GM19193 (cell line): Measurements from ENCODE around the gene CCDC177.

Experiments
- POLR2A ChIP-seq: IDR thresholded peaks from 4 replicates; pipeline ENCODE4 v1.6.1; 2011; ENCODE audit not compliant: insufficient read depth, insufficient read length; ENCODE audit errors: extremely low read depth

The CCDC177 gene

DNA sequence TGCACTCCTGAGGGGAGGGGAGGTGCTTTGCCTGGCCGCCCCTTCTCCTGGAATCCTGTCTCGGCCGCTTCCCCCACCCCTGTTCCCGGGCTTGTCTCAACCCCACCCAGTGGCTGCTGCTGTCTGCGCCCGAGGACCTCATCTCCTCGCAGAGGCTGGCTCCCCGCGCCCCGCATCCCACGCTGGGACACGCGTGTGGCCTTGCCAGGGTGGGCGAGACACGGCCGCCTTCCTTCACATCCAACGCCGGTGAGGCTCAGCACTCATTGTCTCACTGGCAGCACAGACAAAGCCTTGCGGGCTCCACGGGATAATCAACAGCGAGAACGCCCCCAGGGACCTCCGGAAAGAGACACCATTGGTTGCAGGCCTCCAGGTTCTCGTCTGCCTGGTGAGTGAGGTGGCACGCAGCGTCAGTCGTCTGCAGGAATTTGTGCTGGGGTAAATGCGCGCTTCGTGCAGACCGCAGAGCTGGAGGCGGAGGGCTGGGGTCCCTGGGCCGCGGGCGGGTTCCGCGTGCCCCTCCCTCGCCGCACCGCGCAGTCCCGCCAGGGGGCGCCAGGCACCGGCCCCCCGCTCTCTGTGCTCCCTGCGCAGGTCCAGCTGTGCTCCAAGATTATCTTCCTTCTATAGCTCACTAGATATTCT, 26.8 kb downstream of the CCDC177 start:
- TF ChIP-seq POLR2A, result no peak

DNA sequence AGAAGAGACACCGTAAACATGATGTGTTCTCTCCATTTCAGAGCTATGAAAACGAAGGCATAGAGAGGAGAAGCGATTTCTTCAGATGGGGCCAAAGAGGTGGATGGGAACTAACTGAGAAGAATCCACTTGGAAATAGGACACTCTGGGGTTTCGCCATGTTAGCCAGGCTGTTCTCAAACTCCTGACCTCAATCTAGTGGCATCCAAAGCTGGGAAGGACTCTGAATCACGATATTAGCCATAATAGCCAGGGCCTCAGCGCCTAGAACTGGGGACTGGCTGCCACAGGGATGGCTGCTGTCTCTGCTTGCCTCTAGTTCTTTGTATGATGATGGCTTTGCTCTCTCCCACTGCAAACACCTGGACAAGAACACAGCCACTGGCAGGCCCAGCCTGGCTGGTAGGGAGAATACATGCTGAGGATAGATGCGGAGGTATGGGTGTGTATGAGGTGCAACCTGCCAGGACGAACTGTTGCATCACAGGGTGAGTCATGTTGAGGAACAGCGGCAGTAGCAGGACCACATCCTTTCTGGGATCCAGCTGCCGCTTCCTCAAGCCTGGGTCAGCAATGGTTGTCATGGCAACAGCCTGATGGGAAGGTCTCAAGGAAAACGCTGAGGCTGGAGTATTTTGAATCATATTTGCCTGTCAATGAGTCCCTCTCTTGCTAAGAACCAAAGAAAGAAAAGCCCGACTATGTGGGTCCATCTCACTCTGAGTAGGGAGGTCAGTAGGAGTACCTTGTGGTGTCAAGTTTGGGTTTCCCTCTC, 31.1 kb downstream of the CCDC177 start:
- no peak for TF ChIP-seq POLR2A

- no peak for TF ChIP-seq POLR2A
Measured at GRCh38 chr14:69542311-69542710, 32.4 kb downstream of the CCDC177 start.

- TF ChIP-seq POLR2A, result no peak
Measured at GRCh38 chr14:69540654-69541335, 33.9 kb downstream of the CCDC177 start.

DNA sequence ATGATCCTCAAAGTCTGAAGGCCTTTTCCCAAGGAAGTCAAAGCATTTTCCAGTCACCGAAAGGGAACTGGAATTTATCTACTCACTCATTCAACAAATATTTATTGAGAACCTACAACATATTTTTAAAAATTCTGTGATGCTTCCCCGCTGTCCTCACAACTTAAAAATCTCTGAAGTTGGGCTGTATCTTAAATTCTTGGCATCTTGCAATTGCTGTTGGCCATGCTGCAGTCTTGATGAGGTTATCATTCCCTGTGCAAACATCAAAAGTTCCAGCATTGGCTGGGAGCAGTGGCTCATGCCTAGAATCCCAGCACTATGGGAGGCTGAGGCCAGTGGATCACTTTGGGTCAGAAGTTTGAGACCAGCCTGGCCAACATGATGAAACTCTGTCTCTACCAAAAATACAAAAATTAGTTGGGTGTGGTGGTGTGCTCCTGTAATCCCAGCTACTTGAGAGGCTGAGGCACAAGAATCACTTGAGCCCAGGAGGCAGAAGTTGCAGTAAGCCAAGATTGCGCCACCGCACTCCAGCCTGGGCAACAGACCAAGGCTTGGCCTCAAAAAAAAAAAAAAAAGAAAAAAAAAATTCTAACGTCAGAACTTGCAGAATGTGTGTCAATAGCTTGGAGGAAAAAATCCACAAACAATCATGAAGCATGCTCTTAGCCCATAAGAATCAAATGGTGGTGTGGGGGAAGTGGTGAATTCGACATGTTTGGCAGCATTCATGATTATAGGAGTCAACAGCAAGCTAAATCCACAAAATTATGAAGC, 34.9 kb downstream of the CCDC177 start:
- no peak for TF ChIP-seq POLR2A

DNA sequence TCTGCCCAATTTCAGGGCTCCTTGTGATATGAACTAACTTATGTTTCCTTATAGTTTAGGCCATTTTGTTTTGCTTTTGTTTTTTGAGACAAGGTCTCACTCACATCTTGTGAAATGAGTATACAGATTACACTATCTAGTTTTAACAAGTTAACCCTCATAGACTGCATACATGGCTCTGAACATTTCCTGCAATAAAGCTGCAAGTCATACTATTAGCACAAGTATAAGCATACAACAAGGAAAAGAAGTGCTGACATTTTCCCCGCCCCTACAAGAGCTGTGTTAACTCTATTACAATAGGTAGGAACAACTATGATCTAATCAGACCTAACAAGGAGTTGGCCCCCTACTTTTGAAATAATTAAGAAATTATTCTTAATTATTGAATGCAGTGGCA, 35.9 kb downstream of the CCDC177 start:
- TF ChIP-seq POLR2A, result no peak

DNA sequence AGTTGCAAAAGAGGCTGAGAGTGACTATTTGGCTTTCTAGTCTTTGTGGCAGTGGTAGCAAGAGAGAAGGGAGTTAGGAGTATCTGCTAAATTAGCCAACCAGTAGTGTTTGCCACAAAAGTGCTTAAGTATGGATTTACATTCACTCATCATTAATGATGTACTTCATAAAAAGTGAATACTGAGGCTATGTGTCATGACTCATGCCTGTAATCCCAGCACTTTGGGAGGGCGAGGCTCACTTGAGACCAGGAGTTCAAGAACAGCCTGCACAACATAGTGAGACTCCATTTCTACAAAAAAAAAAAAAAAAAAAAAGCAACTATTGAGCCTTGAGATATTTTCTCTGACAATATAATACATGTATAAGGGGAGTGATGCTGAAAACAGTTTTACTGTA, 36.8 kb downstream of the CCDC177 start:
- TF ChIP-seq POLR2A, result no peak

- no peak for TF ChIP-seq POLR2A
Measured at GRCh38 chr14:69536971-69537370, 37.7 kb downstream of the CCDC177 start.

DNA sequence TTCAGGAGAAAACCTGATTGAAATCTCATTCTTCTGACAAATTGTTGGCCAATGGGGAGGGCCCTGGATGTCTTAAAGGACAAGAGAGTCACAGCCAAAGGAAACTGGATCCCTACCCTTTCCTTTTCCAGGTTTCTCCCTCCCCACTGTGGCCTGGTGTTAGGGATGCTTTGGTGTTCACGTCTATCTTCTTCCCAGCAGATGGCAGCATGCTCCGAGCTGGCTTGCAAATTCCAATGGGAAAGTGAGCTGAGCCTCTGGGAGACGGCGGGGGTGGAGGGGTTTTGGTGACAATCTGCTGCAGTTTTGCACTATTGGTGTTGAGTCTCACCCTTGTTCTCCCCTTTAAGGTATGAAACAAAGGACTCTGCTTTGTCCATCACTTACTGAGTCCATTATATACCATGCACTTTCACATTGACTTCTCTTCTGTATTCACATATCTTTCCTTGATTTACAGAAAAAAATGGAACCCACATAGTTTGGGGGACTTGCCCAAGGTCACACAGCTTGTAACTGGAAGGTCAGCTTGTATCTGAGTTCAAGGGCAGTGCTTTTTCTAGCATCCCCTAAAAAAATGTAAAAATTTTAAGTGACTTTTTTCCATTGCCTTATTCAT, 39.3 kb downstream of the CCDC177 start:
- no peak for TF ChIP-seq POLR2A

DNA sequence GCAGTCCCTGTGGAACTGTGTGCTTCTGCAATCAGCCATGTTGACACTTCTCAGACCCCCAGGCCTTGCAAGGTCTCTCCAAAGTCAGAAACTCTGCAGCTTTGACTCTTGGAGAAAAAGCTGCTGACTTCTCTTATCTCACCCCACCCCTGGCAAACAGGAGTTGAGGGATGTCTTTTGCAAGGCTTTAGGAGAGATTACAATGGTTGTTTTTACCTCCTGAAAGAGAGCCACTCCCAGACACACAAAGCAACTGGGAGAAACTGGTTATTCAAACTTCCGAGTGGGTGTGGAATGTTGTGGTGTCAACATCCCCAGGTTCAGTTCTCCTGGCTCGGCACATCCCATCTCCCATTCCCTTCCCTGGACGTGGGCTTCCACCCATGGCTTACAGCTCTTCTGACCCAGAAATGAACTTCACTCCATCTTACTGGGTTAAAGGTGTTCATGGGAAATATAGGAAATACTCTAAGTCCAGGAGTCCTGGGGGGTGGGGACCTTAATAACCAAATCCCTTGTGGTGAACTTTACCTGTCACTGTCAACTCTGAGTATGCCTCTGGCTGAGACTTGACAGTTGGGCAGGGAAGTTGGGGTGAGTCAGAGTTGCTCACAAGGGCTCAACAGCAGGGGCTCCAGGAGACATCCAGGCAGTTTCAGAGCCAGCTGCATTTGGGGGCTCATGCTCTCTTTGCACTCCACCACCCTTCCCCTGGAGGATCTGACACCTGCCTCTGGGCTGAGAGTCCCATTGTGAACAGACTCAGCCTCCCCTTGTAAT, 41.9 kb downstream of the CCDC177 start:
- TF ChIP-seq POLR2A, result no peak

DNA sequence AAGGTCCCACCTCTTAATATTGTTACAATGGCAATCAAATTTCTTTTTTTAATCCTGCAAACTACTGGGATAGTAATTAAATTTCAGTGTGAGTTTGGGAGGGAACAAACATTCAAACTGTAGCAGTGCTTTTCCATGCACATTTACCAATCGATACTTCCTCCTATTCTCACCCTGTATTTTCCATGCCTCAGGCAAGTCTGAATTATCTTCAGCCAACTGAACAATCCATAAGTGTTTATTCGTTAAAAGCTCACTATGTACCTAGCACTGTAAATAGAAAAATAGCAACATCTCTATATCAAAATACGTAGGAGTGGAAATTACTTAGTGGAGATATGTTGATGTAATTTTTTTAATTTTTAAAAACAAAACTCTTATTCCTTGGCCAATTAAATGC, 43.5 kb downstream of the CCDC177 start:
- TF ChIP-seq POLR2A, result no peak

- no peak for TF ChIP-seq POLR2A
Measured at GRCh38 chr14:69530095-69530494, 44.6 kb downstream of the CCDC177 start.

DNA sequence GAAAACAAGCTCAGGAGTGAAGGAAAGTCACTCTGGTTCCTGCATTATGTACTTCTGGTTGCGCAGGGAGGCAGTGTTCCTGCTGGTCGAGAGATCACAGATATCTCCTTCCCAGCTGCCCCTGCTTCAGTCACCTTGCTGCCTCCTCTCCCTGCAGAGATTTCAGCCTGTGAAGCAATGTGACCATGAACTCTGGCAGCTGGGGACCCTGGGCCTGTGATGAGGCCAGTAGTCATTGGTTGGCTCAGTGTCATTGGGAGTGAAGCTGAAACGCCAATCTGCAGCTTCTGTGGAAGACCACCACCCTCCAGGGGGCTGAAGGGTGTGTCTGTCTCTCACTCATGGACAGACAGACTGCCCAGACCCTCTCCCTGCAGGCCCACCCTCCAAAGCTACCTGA, 45.1 kb downstream of the CCDC177 start:
- no peak for TF ChIP-seq POLR2A

DNA sequence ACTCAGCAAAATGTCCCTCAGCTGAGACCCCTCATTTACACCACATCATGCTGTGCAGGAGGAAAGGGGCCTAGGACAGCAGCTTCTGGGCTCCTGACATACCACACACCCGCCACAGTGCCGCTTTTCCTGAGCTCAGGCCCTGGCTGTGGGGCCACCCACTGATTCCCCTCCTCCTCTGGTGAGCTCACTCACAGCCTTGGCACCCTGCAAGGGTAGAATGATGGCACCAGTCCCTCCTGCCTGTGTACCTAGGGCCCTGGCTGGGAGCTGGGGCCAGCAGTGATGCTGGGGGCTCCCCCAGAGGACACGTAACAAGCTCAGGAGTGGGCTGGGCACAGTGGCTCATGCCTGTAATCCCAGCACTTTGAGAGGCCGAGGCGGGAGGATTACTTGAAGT, 45.7 kb downstream of the CCDC177 start:
- TF ChIP-seq POLR2A, result no peak
